Measurements from ENCODE around the gene CYB561D1. TPM values are rescaled to one million over a fixed set of nuclear protein-coding genes. Genes with fewer than 3 reads are reported as not detected.

The CYB561D1 gene
- total and polyA plus RNA-seq, 10 of the 15 experiments (the other 5 are each of a cell fraction or from before 2014, with no cell fraction given) = 0.68 to 9.0 (median 3.3) TPM

- H2AFZ ChIP-seq (ENCODE audit: control insufficient read depth, low read depth, low read length) = peak overlapping the region; percentile 98
- ATAC-seq = peak; percentile 93
- ChIA-PET SMC1A (ENCODE audit: uncharacterized antibody, unreplicated experiment) (interaction anchor here (0.6 to 12.8 kb wide), 36 partner anchors 9 to 452 kb away, joined by 3 to 431 read pairs (median 4); partner anchors contain the start of genes AHCYL1, AMIGO1, ATXN7L2 and CYB561D1), RAD21 (ENCODE audit: unreplicated experiment) (interaction anchor here (0.5 to 10.3 kb wide), 37 partner anchors 13 to 452 kb away, joined by 3 to 422 read pairs (median 4); partner anchors contain the start of genes AHCYL1, AMIGO1, ATXN7L2 and CYB561D1), CTCF (interaction anchor here (0.5 to 21.3 kb wide), 81 partner anchors 9 to 704 kb away, joined by 3 to 1280 read pairs (median 4); partner anchors contain the start of genes AHCYL1, AMIGO1, AMPD2 and ATXN7L2), POLR2A (interaction anchor here (0.7 to 4.4 kb wide), 8 partner anchors 17 to 48 kb away, joined by 3 to 26 read pairs (median 4); partner anchors contain the start of genes ATXN7L2 and CYB561D1)
- whole genome bisulfite sequencing (ENCODE audit: insufficient coverage, insufficient replicate concordance, low lambda C conversion rate, missing lambda C conversion rate) = 16% methylated on average over 12 of the region's 12 CpGs
- H3K9ac ChIP-seq (ENCODE audit: control insufficient read depth, insufficient read depth, low read length) = peak overlapping the region; percentile 62
- H3K27me3 ChIP-seq (replicated peaks in 1 of 2; ENCODE audit: control insufficient read depth in 2 of 2, insufficient read depth in 2 of 2, low read length in 1 of 2) = no peaks in the 10 kb centered on the region
- FAIRE-seq = peak; percentile 85
- BruUV-seq (replicated peaks) = no TSS peak
- H3K9me3 ChIP-seq (replicated peaks; ENCODE audit: control insufficient read depth, insufficient read depth, low read length) = no peaks in the 10 kb centered on the region
- H4K20me1 ChIP-seq (ENCODE audit: control insufficient read depth, insufficient read depth) = no peaks in the 10 kb centered on the region
- H3K79me2 ChIP-seq (ENCODE audit: control insufficient read depth, insufficient read depth, low read length) = no peaks in the 10 kb centered on the region
- in situ Hi-C loops (cut with MboI) (loop anchor here (5.0 kb wide), 3 partner anchors 40 to 270 kb away; partner anchors contain the start of gene CYB561D1), intact Hi-C loops (cut with micrococcal nuclease; ENCODE audit: unreplicated experiment) (loop anchor here (1.0 to 5.0 kb wide), 7 partner anchors 34 to 269 kb away; partner anchors contain the start of genes CYB561D1 and PSMA5)
- no peaks in the 10 kb centered on the region for H3K36me3 ChIP-seq (ENCODE audit: control insufficient read depth in 2 of 2, insufficient read depth in 2 of 2, low read length in 1 of 2)
- peaks cover 14% of the 10 kb centered on the region for H3K4me1 ChIP-seq (ENCODE audit: control insufficient read depth, insufficient read depth, low read length)
- H3K4me3 ChIP-seq = peak overlapping the region; percentile 41; the same call in 1 of the 2 replicates
- H3K27ac ChIP-seq (ENCODE audit: control insufficient read depth, insufficient read depth) = peak overlapping the region; percentile 56
- H3K4me2 ChIP-seq (ENCODE audit: control insufficient read depth, insufficient read depth) = peak overlapping the region; percentile 70
- no peak for DNase-seq (ENCODE audit: low read depth, low spot score)
- TF ChIP-seq USF2 (IDR thresholded peaks at IDR 0.05; ENCODE audit: borderline replicate concordance, low read depth, low read length) (no peak), EGR1 (IDR thresholded peaks at IDR 0.05; ENCODE audit: borderline replicate concordance in 1 of 2, low read depth in 2 of 2, low read length in 2 of 2) (no peak), SMC3 (IDR thresholded peaks at IDR 0.05; ENCODE audit: borderline replicate concordance, low read length) (peak; percentile 89), NKRF (conservative IDR thresholded peaks at IDR 0.05) (peak; percentile 49; the same call in 1 of the 2 replicates), EZH2 (IDR thresholded peaks at IDR 0.05; ENCODE audit: borderline replicate concordance, control insufficient read depth, low read depth, low read length) (no peak), RUNX3 (IDR thresholded peaks at IDR 0.05; ENCODE audit: low read length) (peak; percentile 64; the same call in 1 of the 2 replicates), CREM (IDR thresholded peaks at IDR 0.05; ENCODE audit: low read depth) (0 out of 2 replicates have a peak, but pooled peaks have one; percentile 22), ATF7 (IDR thresholded peaks at IDR 0.05; ENCODE audit: low read depth) (peak; percentile 17; the same call in 1 of the 2 replicates), CEBPB (IDR thresholded peaks at IDR 0.05; ENCODE audit: borderline replicate concordance in 1 of 2, low read depth in 2 of 2, low read length in 2 of 2) (no peak), IKZF2 (IDR thresholded peaks at IDR 0.05) (peak; percentile 26 to 45; a peak in 1 of 4 replicates), RAD21 (IDR thresholded peaks at IDR 0.05; ENCODE audit: insufficient read depth, low read depth, low read length) (peak; percentile 92), YY1 (IDR thresholded peaks at IDR 0.05; ENCODE audit: low read depth, low read length) (peak; percentile 70)
- TF ChIP-seq, protein P1, sequence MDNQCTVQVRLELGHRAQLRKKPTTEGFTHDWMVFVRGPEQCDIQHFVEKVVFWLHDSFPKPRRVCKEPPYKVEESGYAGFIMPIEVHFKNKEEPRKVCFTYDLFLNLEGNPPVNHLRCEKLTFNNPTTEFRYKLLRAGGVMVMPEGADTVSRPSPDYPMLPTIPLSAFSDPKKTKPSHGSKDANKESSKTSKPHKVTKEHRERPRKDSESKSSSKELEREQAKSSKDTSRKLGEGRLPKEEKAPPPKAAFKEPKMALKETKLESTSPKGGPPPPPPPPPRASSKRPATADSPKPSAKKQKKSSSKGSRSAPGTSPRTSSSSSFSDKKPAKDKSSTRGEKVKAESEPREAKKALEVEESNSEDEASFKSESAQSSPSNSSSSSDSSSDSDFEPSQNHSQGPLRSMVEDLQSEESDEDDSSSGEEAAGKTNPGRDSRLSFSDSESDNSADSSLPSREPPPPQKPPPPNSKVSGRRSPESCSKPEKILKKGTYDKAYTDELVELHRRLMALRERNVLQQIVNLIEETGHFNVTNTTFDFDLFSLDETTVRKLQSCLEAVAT (IDR thresholded peaks at IDR 0.05) = 0 out of 2 replicates have a peak, but pooled peaks have one; percentile 21
- TF ChIP-seq, protein P2, sequence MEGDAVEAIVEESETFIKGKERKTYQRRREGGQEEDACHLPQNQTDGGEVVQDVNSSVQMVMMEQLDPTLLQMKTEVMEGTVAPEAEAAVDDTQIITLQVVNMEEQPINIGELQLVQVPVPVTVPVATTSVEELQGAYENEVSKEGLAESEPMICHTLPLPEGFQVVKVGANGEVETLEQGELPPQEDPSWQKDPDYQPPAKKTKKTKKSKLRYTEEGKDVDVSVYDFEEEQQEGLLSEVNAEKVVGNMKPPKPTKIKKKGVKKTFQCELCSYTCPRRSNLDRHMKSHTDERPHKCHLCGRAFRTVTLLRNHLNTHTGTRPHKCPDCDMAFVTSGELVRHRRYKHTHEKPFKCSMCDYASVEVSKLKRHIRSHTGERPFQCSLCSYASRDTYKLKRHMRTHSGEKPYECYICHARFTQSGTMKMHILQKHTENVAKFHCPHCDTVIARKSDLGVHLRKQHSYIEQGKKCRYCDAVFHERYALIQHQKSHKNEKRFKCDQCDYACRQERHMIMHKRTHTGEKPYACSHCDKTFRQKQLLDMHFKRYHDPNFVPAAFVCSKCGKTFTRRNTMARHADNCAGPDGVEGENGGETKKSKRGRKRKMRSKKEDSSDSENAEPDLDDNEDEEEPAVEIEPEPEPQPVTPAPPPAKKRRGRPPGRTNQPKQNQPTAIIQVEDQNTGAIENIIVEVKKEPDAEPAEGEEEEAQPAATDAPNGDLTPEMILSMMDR (IDR thresholded peaks at IDR 0.05 in 2 of 3, conservative IDR thresholded peaks at IDR 0.05 in 1 of 3; ENCODE audit: control insufficient read depth in 2 of 3, extremely low read depth in 1 of 3, insufficient read depth in 1 of 3, low read depth in 3 of 3, low read length in 3 of 3) = peak; percentile 96 to 99 (median 97)
Observed at GRCh38 chr1:109532365-109533136, 38.7 kb downstream of the CYB561D1 start.
